ENCODE measurements around the gene HMGB4.

GRCh38 chr1:33824971-33825370, 38.9 kb upstream of the HMGB4 start:
- TF ChIP-seq POLR2A (IDR thresholded peaks at IDR 0.05) (no peak), CTCF (IDR thresholded peaks at IDR 0.05) (no peak)

All from upper lobe of left lung (tissue), 4 donors.